Mesenchymal stem cell (in vitro differentiated cells and primary cell): Measurements from ENCODE around the gene TLE7.

Source experiments
- DNase-seq: peaks from one replicate; pipeline ENCODE4 v3.0.0-alpha.2; 2013
- H2AFZ ChIP-seq: one replicate; pipeline ENCODE4 v1.6.1; 2013; ENCODE audit warnings: low read depth, mild to moderate bottlenecking, control low read depth, inconsistent platforms, low read length, moderate library complexity
- H2AK5ac ChIP-seq: 2 replicates; pipeline ENCODE4 v1.6.1; 2013; ENCODE audit warnings: low read length, moderate library complexity, mild to moderate bottlenecking, inconsistent platforms; ENCODE audit not compliant: severe bottlenecking
- H2BK120ac ChIP-seq: one replicate; pipeline ENCODE4 v1.6.1; 2013; ENCODE audit warnings: low read depth, mild to moderate bottlenecking, inconsistent platforms, low read length, moderate library complexity
- H2BK12ac ChIP-seq, 2 experiments: one replicate each; pipeline ENCODE4 v1.6.1; 2013; ENCODE audit warnings: inconsistent platforms in 2 of 2, low read length in 2 of 2, mild to moderate bottlenecking in 2 of 2, moderate library complexity in 2 of 2, control low read depth in 1 of 2
- H2BK15ac ChIP-seq: one replicate; pipeline ENCODE4 v1.6.1; 2013; ENCODE audit warnings: mild to moderate bottlenecking, low read depth, inconsistent platforms; ENCODE audit not compliant: poor library complexity, severe bottlenecking
- H2BK5ac ChIP-seq: 2 replicates; pipeline ENCODE4 v1.6.1; 2013; ENCODE audit warnings: low read depth, mild to moderate bottlenecking, low read length, control low read depth, inconsistent platforms; ENCODE audit not compliant: poor library complexity, severe bottlenecking
- H3K14ac ChIP-seq, 2 experiments: one replicate each; pipeline ENCODE4 v1.6.1; 2013; ENCODE audit warnings: inconsistent platforms in 2 of 2, low read length in 2 of 2, control low read depth in 1 of 2, mild to moderate bottlenecking in 1 of 2, moderate library complexity in 1 of 2
- H3K18ac ChIP-seq, 2 experiments: one replicate each; pipeline ENCODE4 v1.6.1; 2013; ENCODE audit warnings: inconsistent platforms in 2 of 2, low read length in 2 of 2, control low read depth in 1 of 2, low read depth in 1 of 2, mild to moderate bottlenecking in 1 of 2
- H3K23ac ChIP-seq, 2 experiments: one replicate each; pipeline ENCODE4 v1.6.1; 2013; ENCODE audit warnings: inconsistent platforms in 2 of 2, low read length in 2 of 2, mild to moderate bottlenecking in 2 of 2, moderate library complexity in 2 of 2, control low read depth in 1 of 2
- H3K27ac ChIP-seq: 2 replicates; pipeline ENCODE4 v1.5.1; 2013; ENCODE audit warnings: mild to moderate bottlenecking, moderate library complexity, low read length, control low read depth, inconsistent platforms; ENCODE audit not compliant: poor library complexity, severe bottlenecking
- H3K27me3 ChIP-seq, 2 experiments: 2 replicates each; pipeline versions ENCODE4 v1.6.1 to v1.7.0; 2013; ENCODE audit warnings: low read length in 2 of 2, mild to moderate bottlenecking in 2 of 2, moderate library complexity in 2 of 2, control low read depth in 1 of 2, inconsistent platforms in 1 of 2; ENCODE audit not compliant: control insufficient read depth in 1 of 2, insufficient read depth in 1 of 2
- H3K36me3 ChIP-seq, 2 experiments: 2 replicates each; pipeline versions ENCODE4 v1.6.1 to v1.7.0; 2013; ENCODE audit warnings: low read length in 2 of 2, control low read depth in 1 of 2, inconsistent platforms in 1 of 2, low read depth in 1 of 2, mild to moderate bottlenecking in 1 of 2; ENCODE audit not compliant: insufficient read depth in 2 of 2, control insufficient read depth in 1 of 2
- H3K4ac ChIP-seq, 2 experiments: one replicate each; pipeline ENCODE4 v1.6.1; 2013; ENCODE audit warnings: inconsistent platforms in 2 of 2, low read length in 2 of 2, mild to moderate bottlenecking in 2 of 2, moderate library complexity in 2 of 2, control low read depth in 1 of 2, low read depth in 1 of 2
- H3K4me1 ChIP-seq: 2 replicates; pipeline ENCODE4 v1.6.1; 2013; ENCODE audit warnings: low read depth, low read length, control low read depth; ENCODE audit not compliant: control insufficient read depth, insufficient read depth
- H3K4me2 ChIP-seq: 2 replicates; pipeline ENCODE4 v1.6.1; 2013; ENCODE audit warnings: low read length, mild to moderate bottlenecking, inconsistent platforms; ENCODE audit not compliant: poor library complexity, severe bottlenecking
- H3K4me3 ChIP-seq, 2 experiments: 2 replicates each; pipeline versions ENCODE4 v1.5.1 to v1.7.0; 2013; ENCODE audit warnings: low read length in 2 of 2, mild to moderate bottlenecking in 2 of 2, control low read depth in 1 of 2, low read depth in 1 of 2; ENCODE audit not compliant: insufficient read depth in 1 of 2
- H3K79me1 ChIP-seq: replicated peaks from 2 replicates; pipeline ENCODE4 v1.6.1; 2013; ENCODE audit warnings: mild to moderate bottlenecking, control low read depth, low read length, inconsistent platforms; ENCODE audit not compliant: poor library complexity, severe bottlenecking
- H3K9ac ChIP-seq: 2 replicates; pipeline ENCODE4 v1.7.0; 2013; ENCODE audit warnings: mild to moderate bottlenecking, low read length, moderate library complexity
- H3K9me3 ChIP-seq: 2 replicates; pipeline ENCODE4 v1.7.0; 2013; ENCODE audit warnings: mild to moderate bottlenecking, low read length; ENCODE audit not compliant: control insufficient read depth
- H4K8ac ChIP-seq: one replicate; pipeline ENCODE4 v1.6.1; 2013; ENCODE audit warnings: inconsistent platforms, mild to moderate bottlenecking, low read length, moderate library complexity
- H4K91ac ChIP-seq: one replicate; pipeline ENCODE4 v1.6.1; 2013; ENCODE audit warnings: mild to moderate bottlenecking, low read length, inconsistent platforms
- WGBS: methylation state at CpG from one replicate; pipeline ENCODE4 v1.1.7; 2013; ENCODE audit warnings: mixed read lengths; 5-methylcytosine and 5-hydroxymethylcytosine counted together

The TLE7 gene

DNA sequence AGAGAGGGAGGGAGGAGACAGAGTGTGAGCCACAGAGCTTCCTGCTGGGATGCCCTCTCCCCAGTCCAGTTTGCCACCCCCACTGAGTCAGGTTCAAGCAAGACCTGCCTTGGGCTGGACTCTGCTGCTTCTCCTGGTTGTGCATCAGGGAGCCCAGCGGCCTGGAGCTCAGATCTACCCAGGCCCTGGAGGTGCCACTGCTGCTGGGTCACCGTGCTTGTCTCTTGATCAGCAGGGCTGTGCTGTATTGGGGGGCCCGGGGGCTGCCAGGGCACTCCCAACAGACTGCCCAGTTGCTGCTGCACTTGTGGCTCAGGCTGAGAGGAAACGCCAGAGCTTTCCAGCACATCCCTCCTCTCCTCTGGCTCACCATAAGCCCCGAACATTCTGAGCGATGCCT, 8.9 kb downstream of the TLE7 start:
- no peak overlapping the region for H3K4me3 ChIP-seq
- H3K9ac ChIP-seq, result no peak overlapping the region
- no peak overlapping the region for H4K91ac ChIP-seq
- no peak overlapping the region for H3K14ac ChIP-seq
- no peak for DNase-seq
- H2AFZ ChIP-seq, result no peak overlapping the region
- peaks cover 5 to 12% of the 10 kb centered on the region in 2 experiments for H3K27me3 ChIP-seq
- H3K9me3 ChIP-seq, result no peaks in the 10 kb centered on the region
- H2BK120ac ChIP-seq, result no peak overlapping the region
- no peak overlapping the region for H3K4ac ChIP-seq
- no peak overlapping the region for H2BK5ac ChIP-seq
- H3K36me3 ChIP-seq, result no peaks in the 10 kb centered on the region
- H2BK12ac ChIP-seq, result no peak overlapping the region
- no peak overlapping the region for H3K23ac ChIP-seq
- H2AK5ac ChIP-seq, result no peak overlapping the region
- H3K18ac ChIP-seq, result no peak overlapping the region
- H3K4me2 ChIP-seq, result no peak overlapping the region
- H3K4me1 ChIP-seq, result no peaks in the 10 kb centered on the region
- H2BK15ac ChIP-seq, result no peak overlapping the region
- no peak overlapping the region for H4K8ac ChIP-seq
- 65% methylated on average over 6 of the region's 6 CpGs for WGBS
- H3K79me1 ChIP-seq, result no peaks in the 10 kb centered on the region
- H3K27ac ChIP-seq, result no peak overlapping the region

GRCh38 chr16:71431991-71432390, 9.9 kb downstream of the TLE7 start:
- no peaks in the 10 kb centered on the region for H3K9me3 ChIP-seq
- H3K36me3 ChIP-seq, result no peaks in the 10 kb centered on the region
- H2BK120ac ChIP-seq, result no peak overlapping the region
- peaks cover 7 to 8% of the 10 kb centered on the region in 2 experiments for H3K27me3 ChIP-seq
- H2BK5ac ChIP-seq, result no peak overlapping the region
- no peak overlapping the region for H3K4me3 ChIP-seq
- no peak overlapping the region for H2BK12ac ChIP-seq
- no peak overlapping the region for H3K18ac ChIP-seq
- H3K14ac ChIP-seq, result no peak overlapping the region
- no peak overlapping the region for H3K23ac ChIP-seq
- no peak overlapping the region for H4K8ac ChIP-seq
- H3K27ac ChIP-seq, result no peak overlapping the region
- no peaks in the 10 kb centered on the region for H3K79me1 ChIP-seq
- WGBS, result 88% methylated on average over 8 of the region's 9 CpGs
- no peak overlapping the region for H2AFZ ChIP-seq
- no peaks in the 10 kb centered on the region for H3K4me1 ChIP-seq
- no peak for DNase-seq
- no peak overlapping the region for H3K9ac ChIP-seq
- no peak overlapping the region for H3K4me2 ChIP-seq
- no peak overlapping the region for H3K4ac ChIP-seq
- H4K91ac ChIP-seq, result no peak overlapping the region
- no peak overlapping the region for H2AK5ac ChIP-seq
- no peak overlapping the region for H2BK15ac ChIP-seq

GRCh38 chr16:71431176-71431575, 10.7 kb downstream of the TLE7 start:
- peaks cover 1% of the 10 kb centered on the region for H3K4me1 ChIP-seq
- no peak overlapping the region for H4K8ac ChIP-seq
- no peaks in the 10 kb centered on the region for H3K36me3 ChIP-seq
- no peak overlapping the region for H3K9ac ChIP-seq
- no peak for DNase-seq
- no peak overlapping the region for H2AK5ac ChIP-seq
- no peak overlapping the region for H3K14ac ChIP-seq
- H2BK12ac ChIP-seq, result no peak overlapping the region
- H3K27me3 ChIP-seq, result peaks cover 8 to 12% of the 10 kb centered on the region in 2 experiments
- H3K23ac ChIP-seq, result no peak overlapping the region
- H3K79me1 ChIP-seq, result no peaks in the 10 kb centered on the region
- no peak overlapping the region for H2AFZ ChIP-seq
- no peak overlapping the region for H3K27ac ChIP-seq
- no peak overlapping the region for H3K4me3 ChIP-seq
- no peak overlapping the region for H2BK5ac ChIP-seq
- H2BK120ac ChIP-seq, result no peak overlapping the region
- H3K9me3 ChIP-seq, result no peaks in the 10 kb centered on the region
- no peak overlapping the region for H4K91ac ChIP-seq
- H3K4me2 ChIP-seq, result no peak overlapping the region
- no peak overlapping the region for H2BK15ac ChIP-seq
- no peak overlapping the region for H3K4ac ChIP-seq
- WGBS, result 87% methylated on average over 14 of the region's 14 CpGs
- no peak overlapping the region for H3K18ac ChIP-seq

- 54% methylated on average over 6 of the region's 6 CpGs for WGBS
Measured at GRCh38 chr16:71430744-71431143, 11.1 kb downstream of the TLE7 start.

More at GRCh38 chr16:71430744-71431143, 11.1 kb downstream of the TLE7 start:
- Histone ChIP-seq H3K4me2 (no peak overlapping the region), H3K9me3 (no peaks in the 10 kb centered on the region), H3K79me1 (no peaks in the 10 kb centered on the region), H3K36me3 (no peaks in the 10 kb centered on the region), H3K27me3 (peaks cover 12 to 16% of the 10 kb centered on the region in 2 experiments), H3K27ac (no peak overlapping the region), H2AK5ac (no peak overlapping the region), H3K18ac (no peak overlapping the region), H3K4ac (no peak overlapping the region), H2BK5ac (no peak overlapping the region), H2BK120ac (no peak overlapping the region), H3K4me1 (peaks cover 6% of the 10 kb centered on the region), H3K9ac (no peak overlapping the region), H2AFZ (no peak overlapping the region), H4K91ac (no peak overlapping the region), H3K4me3 (no peak overlapping the region), H2BK12ac (no peak overlapping the region), H2BK15ac (no peak overlapping the region), H3K14ac (no peak overlapping the region), H3K23ac (no peak overlapping the region), H4K8ac (no peak overlapping the region)
- DNase-seq, result no peak
